GM19452 (cell line): ENCODE measurements around the gene OXGR1.
"Not testable (repeated sequence)": the region's sequence is repeated elsewhere in the genome, so short reads cannot be mapped to it uniquely, and the experiment has no call there.

ENCODE experiments used
- ATAC-seq: cut with Tn5 transposase; IDR thresholded peaks from one replicate; pipeline ENCODE4 v1.9.1; 2021; ENCODE audit not compliant: unreplicated experiment

The OXGR1 gene

GRCh38 chr13:96994017-96994857 lies at the start of gene OXGR1:
Gene OXGR1, minus strand, starts transcription at chr13:96994476. Its CDS starts 6,717 bp downstream, at chr13:96987759.
- no peak for ATAC-seq

DNA sequence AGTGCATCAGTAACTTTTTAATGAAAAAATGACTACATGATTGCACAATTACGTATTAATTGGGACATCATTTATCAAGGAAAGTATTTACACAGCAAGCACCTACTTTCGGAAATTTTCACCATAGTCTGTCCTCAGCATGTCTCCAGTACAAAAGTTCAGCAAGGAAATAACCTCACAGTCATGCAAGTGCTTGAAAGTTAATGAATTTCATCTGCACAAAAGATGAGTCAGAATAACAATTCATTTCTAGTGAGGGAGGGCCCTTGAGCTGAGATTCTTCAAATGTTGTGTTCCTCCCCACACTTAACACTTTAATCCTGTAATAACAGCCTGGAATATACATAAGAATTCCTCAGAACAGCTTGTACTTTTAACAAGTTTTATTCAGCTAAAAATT lies 49.0 kb upstream of the OXGR1 start:
- no peak for ATAC-seq

DNA sequence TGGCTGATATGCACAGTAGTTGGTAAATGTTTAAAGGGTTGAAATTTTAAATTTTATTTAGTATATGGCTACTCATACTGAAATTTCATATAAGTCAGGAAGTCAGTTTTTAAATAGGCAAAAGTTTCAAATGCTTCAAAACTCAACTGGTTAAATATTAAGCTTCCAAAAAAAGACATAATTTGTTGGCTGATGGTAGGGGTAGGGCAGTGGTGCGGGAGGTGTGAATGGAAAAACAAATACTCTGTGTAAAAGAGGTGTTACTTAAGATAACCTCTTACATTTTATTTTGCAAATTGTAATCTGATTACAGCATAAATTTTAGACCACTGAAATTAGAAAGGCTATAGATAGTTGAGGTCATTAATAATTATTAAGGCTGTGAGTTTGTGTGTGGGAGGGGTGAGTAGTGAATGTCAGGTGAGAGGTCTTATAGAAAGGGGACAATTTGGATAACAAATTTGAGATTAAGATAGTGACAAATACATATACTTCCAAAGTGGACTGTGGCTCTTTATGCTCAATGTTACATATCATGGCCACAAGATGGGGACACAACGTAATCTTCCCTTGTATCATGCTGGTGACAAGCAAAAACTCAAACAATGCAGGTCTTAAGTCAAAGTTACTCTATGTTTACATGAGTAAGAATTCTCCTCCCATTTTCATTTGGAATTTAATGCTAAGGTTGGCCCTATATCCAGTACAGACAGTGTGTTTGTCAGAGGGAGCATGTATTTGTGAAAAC lies 36.6 kb upstream of the OXGR1 start:
- ATAC-seq: no peak

- ATAC-seq: no peak
These were observed 34.4 kb upstream of the OXGR1 start for GRCh38 chr13:97028441-97029299.

DNA sequence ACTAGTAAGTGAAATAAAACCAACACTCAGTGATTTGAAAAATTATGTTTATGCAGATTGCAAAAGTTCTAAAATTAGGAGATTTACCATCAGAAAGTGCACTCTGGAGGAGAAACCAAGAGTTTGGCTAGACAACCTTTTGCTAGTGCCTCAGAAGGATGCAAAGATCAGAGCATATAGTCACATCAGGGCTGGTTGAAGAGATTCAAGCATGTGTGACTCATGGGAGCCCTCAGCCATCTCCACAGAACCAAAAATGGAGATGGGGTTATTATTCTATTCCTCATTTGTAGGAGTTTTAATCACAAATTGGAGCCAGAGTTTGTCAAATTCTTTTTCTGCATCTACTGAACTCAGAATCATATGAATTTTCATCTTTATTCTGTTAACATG lies 32.9 kb upstream of the OXGR1 start:
- ATAC-seq: no peak

DNA sequence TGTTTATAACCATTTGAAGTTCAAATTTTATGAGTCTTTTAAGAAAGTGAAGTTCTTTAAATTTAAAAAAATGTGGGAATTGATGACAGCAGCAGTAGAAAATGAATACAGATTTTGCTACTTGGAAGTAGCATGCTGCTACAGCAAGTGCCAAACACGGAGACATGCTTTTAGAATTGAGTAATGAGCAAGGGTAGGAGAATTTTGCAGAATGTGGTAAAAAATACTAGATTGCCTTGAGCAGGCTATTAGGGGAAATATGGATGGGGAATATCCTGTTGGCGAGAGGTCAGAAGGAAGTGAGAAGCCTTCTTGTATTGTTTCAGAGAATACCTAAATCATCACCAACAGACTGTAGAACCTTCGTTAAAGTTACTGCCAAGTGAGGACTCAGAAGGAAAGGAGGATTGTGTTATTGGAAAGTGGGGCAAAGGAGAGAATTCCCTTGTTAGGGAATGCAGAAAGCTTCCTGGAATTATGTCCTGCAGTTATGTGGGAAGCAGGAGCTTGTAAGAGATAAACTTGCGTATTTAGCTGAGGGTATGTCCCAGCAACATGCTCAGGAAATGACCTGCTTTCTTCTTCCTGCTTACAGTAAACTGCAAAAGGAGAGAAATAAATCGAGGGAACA lies 32.4 kb upstream of the OXGR1 start:
- no peak for ATAC-seq

- ATAC-seq: not testable (repeated sequence)
These were observed 29.5 kb upstream of the OXGR1 start for GRCh38 chr13:97023812-97024211.

DNA sequence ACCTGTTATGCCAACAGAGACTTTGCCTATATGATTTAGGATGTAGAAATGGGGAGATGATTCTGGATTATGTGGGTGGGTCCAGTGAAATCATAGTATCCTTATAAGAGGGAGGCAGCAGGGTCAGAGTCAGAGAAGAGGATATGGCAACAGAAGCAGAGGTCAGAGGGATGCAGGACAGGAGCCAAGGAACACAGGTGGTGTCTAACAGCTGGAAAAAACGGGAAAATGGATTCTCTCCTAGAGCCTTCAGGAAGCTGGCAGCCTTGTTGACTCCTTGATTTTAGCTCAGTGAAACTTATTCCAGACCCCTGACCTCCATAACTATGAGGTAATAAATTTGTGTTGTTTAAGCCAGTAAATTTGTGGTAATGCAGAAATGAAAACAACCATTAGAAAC lies 28.8 kb upstream of the OXGR1 start:
- ATAC-seq: no peak

DNA sequence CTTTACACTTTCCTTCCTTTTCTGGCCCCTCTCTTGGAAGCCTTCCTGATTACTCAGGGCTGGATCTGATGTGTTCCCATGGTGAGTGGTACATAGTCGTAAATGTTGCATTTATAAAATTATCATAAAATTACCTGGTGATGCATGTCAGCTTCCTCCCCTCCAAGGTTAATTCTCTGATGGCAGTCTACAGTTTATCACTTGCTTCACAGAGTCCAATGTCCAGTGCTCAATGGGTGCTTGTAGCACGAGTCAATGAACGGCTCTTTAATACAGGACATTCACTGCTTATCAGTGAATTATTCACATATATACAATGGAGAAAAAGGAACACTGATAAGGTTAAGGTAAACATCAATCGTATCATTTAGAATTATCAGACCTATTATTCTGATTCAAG lies 27.0 kb upstream of the OXGR1 start:
- no peak for ATAC-seq

GRCh38 chr13:97020689-97021240 lies 26.5 kb upstream of the OXGR1 start:
- no peak for ATAC-seq

DNA sequence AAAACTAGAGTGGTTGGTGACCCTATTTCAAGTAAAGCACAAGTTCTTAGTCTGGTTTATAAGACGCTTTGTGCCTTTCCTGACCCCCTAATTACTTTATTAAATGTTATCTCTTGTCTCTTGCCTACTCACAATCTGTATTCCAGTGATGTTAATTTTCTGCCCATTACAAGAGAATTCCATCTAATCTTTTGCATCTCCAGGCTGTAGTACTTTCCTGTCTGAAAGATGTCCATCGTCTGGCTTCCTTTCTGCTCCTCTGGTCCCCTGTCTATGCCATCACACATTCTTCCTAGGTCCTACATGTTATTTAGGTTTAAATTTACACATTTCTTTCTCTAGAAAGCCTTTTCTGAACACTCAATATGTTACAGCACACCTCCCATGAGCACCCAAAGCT lies 25.9 kb upstream of the OXGR1 start:
- no peak for ATAC-seq

DNA sequence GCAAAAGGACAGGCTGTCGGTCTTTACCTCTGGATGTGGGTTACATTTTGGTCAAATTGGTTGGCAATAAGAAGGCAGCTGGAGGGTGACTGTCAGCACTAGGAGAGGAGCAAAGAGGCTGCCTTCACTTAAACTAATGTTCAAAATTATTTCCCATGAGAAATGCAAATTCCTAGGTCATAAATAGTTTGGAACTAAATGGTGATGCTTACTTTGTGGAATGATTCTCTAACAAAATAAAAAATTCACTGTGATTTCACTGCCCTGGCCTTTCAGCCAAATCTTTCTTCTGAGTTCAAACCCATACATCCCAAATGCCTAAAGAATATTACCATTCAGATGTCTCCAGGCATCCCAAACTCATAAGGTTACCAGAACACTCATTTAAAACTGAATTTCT lies 25.0 kb upstream of the OXGR1 start:
- ATAC-seq: no peak

- no peak for ATAC-seq
These were observed 23.9 kb upstream of the OXGR1 start for GRCh38 chr13:97018029-97018819.

GRCh38 chr13:97017322-97017721 lies 23.0 kb upstream of the OXGR1 start:
- ATAC-seq: no peak

- ATAC-seq: no peak
These were observed 21.5 kb upstream of the OXGR1 start for GRCh38 chr13:97015661-97016350.

- ATAC-seq: no peak
These were observed 18.2 kb upstream of the OXGR1 start for GRCh38 chr13:97012251-97013048.

DNA sequence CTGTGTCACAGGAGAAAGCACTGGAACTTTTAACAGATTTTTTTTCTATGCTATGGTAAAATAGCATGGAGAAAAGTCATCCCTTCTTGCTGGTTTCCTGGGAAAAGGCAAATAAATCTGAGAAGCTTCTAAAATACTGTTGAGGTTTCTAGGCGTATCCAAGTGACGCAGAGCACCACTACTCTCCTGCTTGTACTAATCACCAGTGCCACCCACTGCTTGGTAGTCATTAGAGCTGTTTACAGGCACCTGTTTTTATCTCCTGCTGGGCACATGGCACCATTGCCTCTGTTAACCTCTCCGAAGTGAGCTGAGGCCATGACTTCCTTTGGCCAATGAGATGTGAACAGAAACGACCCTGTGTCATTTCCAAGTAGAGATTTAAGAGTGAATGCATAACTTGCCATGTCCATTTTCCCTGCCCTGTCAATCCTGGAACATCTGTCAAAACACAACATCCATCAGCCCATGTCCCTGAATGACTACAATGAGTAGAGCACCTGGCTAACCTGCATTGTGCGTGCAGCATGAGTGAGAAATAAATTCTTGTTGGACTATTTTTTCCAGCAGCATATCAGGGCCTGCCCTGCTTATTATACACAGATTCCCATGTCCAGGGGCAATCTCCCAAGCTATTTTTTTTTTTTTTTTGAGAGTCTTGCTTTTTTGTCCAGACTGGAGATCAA lies 17.3 kb upstream of the OXGR1 start:
- ATAC-seq: no peak

- no peak for ATAC-seq
These were observed 14.4 kb upstream of the OXGR1 start for GRCh38 chr13:97008643-97009042.
